OCI-LY7 (cell line): ENCODE data around the gene GDPD2. TPM values are rescaled to one million over a fixed set of nuclear protein-coding genes. Genes with fewer than 3 reads are reported as not detected.
"Not testable (repeated sequence)": the region's sequence is repeated elsewhere in the genome, so short reads cannot be mapped to it uniquely, and the experiment has no call there.

Experiments
- Bru-seq: library from RNA; stranded (reverse); fragments of 400-500 nt; gene quantifications from one replicate; lab custom pipeline; 2021; lab: Mats Ljungman, UMichigan
- BruChase-seq, 2 experiments: library from RNA; stranded (reverse); fragments of 400-500 nt; gene quantifications; one replicate each; lab custom pipeline; 2021; lab: Mats Ljungman, UMichigan
- BruUV-seq: library from RNA; stranded (reverse); fragments of 400-500 nt; replicated peaks from 2 replicates; lab custom pipeline; 2021; lab: Mats Ljungman, UMichigan
- CTCF ChIA-PET: fragments of 300-600 bp; sonication (Branson Sonifier 250); formaldehyde crosslinking; loops from one replicate; lab custom pipeline; 2022; ENCODE audit warnings: antibody characterized with exemption; ENCODE audit not compliant: unreplicated experiment; lab: Charles Lee
- POLR2A ChIA-PET: fragments of 300-600 bp; sonication (Branson Sonifier 250); formaldehyde crosslinking; loops from one replicate; lab custom pipeline; 2022; ENCODE audit warnings: antibody characterized with exemption; lab: Charles Lee
- DNase-seq: peaks from one replicate; pipeline ENCODE4 v3.0.0-alpha.2; 2015; ENCODE audit warnings: low spot score
- H2AFZ ChIP-seq: fragments of 200-600 bp; sonication (generic), shearing (Covaris generic); 2 replicates; pipeline ENCODE4 v1.6.1; 2014; ENCODE audit warnings: mild to moderate bottlenecking, antibody characterized with exemption, low read length, moderate library complexity
- H3K27ac ChIP-seq: fragments of 200-600 bp; sonication (generic); 2 replicates; pipeline ENCODE4 v1.5.1; 2014; ENCODE audit warnings: mixed run types, low read depth, mild to moderate bottlenecking, moderate library complexity, low read length, inconsistent platforms; ENCODE audit not compliant: poor library complexity, severe bottlenecking
- H3K36me3 ChIP-seq: fragments of 200-600 bp; sonication (generic); 2 replicates; pipeline ENCODE4 v1.6.1; 2014; ENCODE audit warnings: mild to moderate bottlenecking, antibody characterized with exemption, low read length, moderate library complexity, mixed read lengths; ENCODE audit not compliant: insufficient read depth
- H3K4me1 ChIP-seq: fragments of 200-600 bp; sonication (generic); 2 replicates; pipeline ENCODE4 v1.5.1; 2014; ENCODE audit warnings: mild to moderate bottlenecking, low read length; ENCODE audit not compliant: insufficient read depth, poor library complexity, severe bottlenecking
- H3K4me2 ChIP-seq: fragments of 200-600 bp; sonication (generic); 2 replicates; pipeline ENCODE4 v1.6.1; 2014; ENCODE audit warnings: mild to moderate bottlenecking, low read length
- H3K4me3 ChIP-seq: fragments of 200-600 bp; sonication (generic); 2 replicates; pipeline ENCODE4 v1.5.1; 2014; ENCODE audit warnings: mild to moderate bottlenecking, low read depth, low read length; ENCODE audit not compliant: poor library complexity, severe bottlenecking
- H3K79me2 ChIP-seq: fragments of 200-600 bp; sonication (generic); 2 replicates; pipeline ENCODE4 v1.6.1; 2016; ENCODE audit warnings: low read depth, mild to moderate bottlenecking, low read length, moderate library complexity, mixed read lengths; ENCODE audit not compliant: insufficient read depth
- H3K9me2 ChIP-seq: fragments of 200-600 bp; sonication (generic); 2 replicates; pipeline ENCODE4 v1.6.1; 2016; ENCODE audit warnings: mild to moderate bottlenecking, low read length, mixed read lengths; ENCODE audit not compliant: insufficient read depth
- H3K9me3 ChIP-seq: fragments of 200-600 bp; sonication (generic); 2 replicates; pipeline ENCODE4 v1.6.1; 2014; ENCODE audit warnings: mild to moderate bottlenecking, mixed run types, low read length, mixed read lengths
- H4K20me1 ChIP-seq: fragments of 200-600 bp; sonication (generic); 2 replicates; pipeline ENCODE4 v1.6.1; 2014; ENCODE audit warnings: mild to moderate bottlenecking, antibody characterized with exemption, low read length, moderate library complexity, mixed read lengths; ENCODE audit not compliant: insufficient read depth
- EZH2phosphoT487 ChIP-seq: fragments of 200-600 bp; sonication (generic); IDR thresholded peaks from 2 replicates; pipeline ENCODE4 v1.6.1; 2018; ENCODE audit warnings: low read depth, borderline replicate concordance, mild to moderate bottlenecking, mixed run types, antibody characterized with exemption, low read length, moderate library complexity, mixed read lengths
- intact Hi-C: fragments of 100-400 bp; cut with micrococcal nuclease; formaldehyde crosslinking; loops from one replicate; pipeline ENCODE4 v1.10.0; 2022; ENCODE audit not compliant: unreplicated experiment
- long read RNA-seq: library from polyadenylated mRNA; stranded (forward); transcript quantifications from one replicate; pipeline ENCODE4 v2.0.0, GENCODE V29; 2022
- total RNA-seq, 2 experiments: library from RNA; depleted of rRNA in 1 of 2; stranded (reverse); fragments of >200 nt in 1 of 2; shearing (Covaris generic) in 1 of 2; gene quantifications; 2 replicates each; pipeline ENCODE4 v1.2.3, GENCODE V29; 2014 to 2022
- TF ChIP-seq, protein P1 (sequence below): fragments of 200-600 bp; sonication (generic); conservative IDR thresholded peaks from 2 replicates; pipeline ENCODE4 v1.5.1; 2014; ENCODE audit warnings: mild to moderate bottlenecking, antibody characterized with exemption, low read length, moderate library complexity, mixed read lengths

The GDPD2 gene
- total RNA-seq (2014; rRNA removed; shearing (Covaris generic)): 0.16 TPM in 1 of 2 replicates, not detected in the other
- not detected in 2 replicates for total RNA-seq (2022)
- percentile 25 among the genes with signal in this experiment for Bru-seq, nascent RNA
- percentile 16 among the genes with signal in this experiment for BruChase-seq, experiment 1, labeled RNA remaining after a 6-hour chase
- BruChase-seq, experiment 2, labeled RNA remaining after a 2-hour chase: percentile 16 among the genes with signal in this experiment
- long read RNA-seq: 0 reads

- ChIA-PET CTCF (no interaction called here), POLR2A (interaction anchor here (0.6 to 0.8 kb wide), 2 partner anchors 9 to 627 kb away, joined by 3 read pairs; no protein-coding TSS in a partner anchor)
- intact Hi-C loops: no loop called here
- H3K36me3 ChIP-seq: peaks cover 32% of the 10 kb centered on the region
- H3K9me3 ChIP-seq: no peaks in the 10 kb centered on the region
- no peak within 1 kb of the TSS for H2AFZ ChIP-seq
- H3K9me2 ChIP-seq: no peaks in the 10 kb centered on the region
- no peak within 1 kb of the TSS for H3K4me3 ChIP-seq
- no peak within 1 kb of the TSS for H3K27ac ChIP-seq
- no peak for DNase-seq
- no TSS peak for BruUV-seq
- no peaks in the 10 kb centered on the region for H3K4me1 ChIP-seq
- TF ChIP-seq, protein P1, sequence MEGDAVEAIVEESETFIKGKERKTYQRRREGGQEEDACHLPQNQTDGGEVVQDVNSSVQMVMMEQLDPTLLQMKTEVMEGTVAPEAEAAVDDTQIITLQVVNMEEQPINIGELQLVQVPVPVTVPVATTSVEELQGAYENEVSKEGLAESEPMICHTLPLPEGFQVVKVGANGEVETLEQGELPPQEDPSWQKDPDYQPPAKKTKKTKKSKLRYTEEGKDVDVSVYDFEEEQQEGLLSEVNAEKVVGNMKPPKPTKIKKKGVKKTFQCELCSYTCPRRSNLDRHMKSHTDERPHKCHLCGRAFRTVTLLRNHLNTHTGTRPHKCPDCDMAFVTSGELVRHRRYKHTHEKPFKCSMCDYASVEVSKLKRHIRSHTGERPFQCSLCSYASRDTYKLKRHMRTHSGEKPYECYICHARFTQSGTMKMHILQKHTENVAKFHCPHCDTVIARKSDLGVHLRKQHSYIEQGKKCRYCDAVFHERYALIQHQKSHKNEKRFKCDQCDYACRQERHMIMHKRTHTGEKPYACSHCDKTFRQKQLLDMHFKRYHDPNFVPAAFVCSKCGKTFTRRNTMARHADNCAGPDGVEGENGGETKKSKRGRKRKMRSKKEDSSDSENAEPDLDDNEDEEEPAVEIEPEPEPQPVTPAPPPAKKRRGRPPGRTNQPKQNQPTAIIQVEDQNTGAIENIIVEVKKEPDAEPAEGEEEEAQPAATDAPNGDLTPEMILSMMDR: no peak
- TF ChIP-seq EZH2phosphoT487: no peak
- no peaks in the 10 kb centered on the region for H4K20me1 ChIP-seq
- no peak within 1 kb of the TSS for H3K4me2 ChIP-seq
- no peaks in the 10 kb centered on the region for H3K79me2 ChIP-seq
Observed at GRCh38 chrX:70422851-70423341, at the start of gene GDPD2. Gene GDPD2, plus strand, starts transcription at chrX:70423314. Its CDS starts 1,671 bp downstream, at chrX:70424985.

DNA sequence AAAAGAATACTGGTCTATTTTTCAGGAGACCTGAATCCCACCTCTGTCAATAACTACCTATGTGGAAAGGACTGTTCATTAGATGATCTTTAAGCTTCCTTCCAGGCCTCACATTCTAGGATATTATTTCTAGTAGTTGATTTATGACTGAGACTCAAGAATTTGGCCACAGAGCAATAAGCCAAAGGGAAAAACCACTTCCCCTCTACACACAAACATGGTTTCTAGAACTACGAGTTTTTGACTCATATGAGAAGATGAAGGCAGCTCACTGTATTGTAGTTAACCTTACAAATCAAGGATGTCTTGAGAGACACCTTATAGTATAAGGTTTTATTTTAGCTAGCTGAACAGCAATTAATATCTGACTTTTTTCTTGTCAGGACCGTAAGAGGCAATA is 36.9 kb upstream of the GDPD2 start:
- no peak overlapping the region for H3K4me2 ChIP-seq
- no peak for DNase-seq
- H3K27ac ChIP-seq: no peak overlapping the region
- H4K20me1 ChIP-seq: no peaks in the 10 kb centered on the region
- intact Hi-C loops: no loop called here
- H3K4me3 ChIP-seq: no peak overlapping the region
- TF ChIP-seq, protein P1: no peak
- TF ChIP-seq EZH2phosphoT487: no peak
- ChIA-PET CTCF (no interaction called here), POLR2A (interaction anchor here (1.2 kb wide), 1 partner anchor 12 kb away, joined by 3 read pairs; no protein-coding TSS in a partner anchor)
- H3K9me2 ChIP-seq: no peaks in the 10 kb centered on the region
- no peak overlapping the region for H2AFZ ChIP-seq
- no peaks in the 10 kb centered on the region for H3K4me1 ChIP-seq
- no peaks in the 10 kb centered on the region for H3K9me3 ChIP-seq
- H3K36me3 ChIP-seq: peaks cover 76% of the 10 kb centered on the region
- no peaks in the 10 kb centered on the region for H3K79me2 ChIP-seq
- no TSS peak for BruUV-seq

GRCh38 chrX:70398899-70399298 is 24.2 kb upstream of the GDPD2 start:
- Histone ChIP-seq H3K9me2 (no peaks in the 10 kb centered on the region), H3K27ac (peak overlapping the region; percentile 52), H3K4me1 (peaks cover 11% of the 10 kb centered on the region), H4K20me1 (no peaks in the 10 kb centered on the region), H3K4me3 (no peak overlapping the region), H3K36me3 (peaks cover 62% of the 10 kb centered on the region), H3K79me2 (no peaks in the 10 kb centered on the region), H3K9me3 (no peaks in the 10 kb centered on the region), H3K4me2 (peak overlapping the region; percentile 41; the same call in 1 of the 2 replicates), H2AFZ (no peak overlapping the region)
- TF ChIP-seq EZH2phosphoT487: no peak
- TF ChIP-seq, protein P1: no peak
- no TSS peak for BruUV-seq
- intact Hi-C loops: no loop called here
- ChIA-PET CTCF (interaction anchor here (0.6 kb wide), 1 partner anchor 34 kb away, joined by 3 read pairs; no protein-coding TSS in a partner anchor), POLR2A (no interaction called here)
- peak; percentile 26 for DNase-seq

- peaks cover 11% of the 10 kb centered on the region for H3K4me1 ChIP-seq
- H3K9me3 ChIP-seq, DNase-seq, H2AFZ ChIP-seq, POLR2A ChIA-PET, H4K20me1 ChIP-seq, H3K9me2 ChIP-seq, H3K4me2 ChIP-seq, H3K4me3 ChIP-seq, H3K79me2 ChIP-seq, CTCF ChIA-PET, H3K27ac ChIP-seq, BruUV-seq, intact Hi-C loops: not testable (repeated sequence)
- peaks cover 65% of the 10 kb centered on the region for H3K36me3 ChIP-seq
Observed at GRCh38 chrX:70400181-70400580, 22.9 kb upstream of the GDPD2 start.
